OCI-LY3 (cell line): ENCODE data around the gene PLD4.
A peak's percentile ranks its signal among the peaks of the same experiment; 100 is the strongest.

ENCODE experiments used
- H2AFZ ChIP-seq: fragments of 200-600, 300-600 bp; shearing (Covaris generic); 2 replicates; pipeline ENCODE4 v1.6.0; 2014; ENCODE audit warnings: antibody characterized with exemption, low read depth, low read length
- H3K27ac ChIP-seq: fragments of 200-600, 300-600 bp; sonication (generic); 2 replicates; pipeline ENCODE4 v1.5.1; 2014; ENCODE audit warnings: mild to moderate bottlenecking, low read length, moderate library complexity, mixed read lengths
- H3K27me3 ChIP-seq: fragments of 200-600, 300-600 bp; sonication (generic); 2 replicates; pipeline ENCODE4 v1.6.1; 2014; ENCODE audit warnings: low read depth, low read length, mixed read lengths
- H3K36me3 ChIP-seq: fragments of 200-600, 300-600 bp; sonication (generic); replicated peaks from 2 replicates; pipeline ENCODE3; 2014; ENCODE audit warnings: low read depth, low read length, mixed read lengths
- H3K4me1 ChIP-seq: fragments of 300-600, 200-600 bp; sonication (generic); 2 replicates; pipeline ENCODE4 v1.6.1; 2014; ENCODE audit warnings: low read length, mixed read lengths
- H3K4me2 ChIP-seq: fragments of 200-600, 300-600 bp; sonication (generic); 2 replicates; pipeline ENCODE4 v1.6.1; 2014; ENCODE audit warnings: low read length, mixed read lengths
- H3K4me3 ChIP-seq: fragments of 300-600, 200-600 bp; sonication (generic); 2 replicates; pipeline ENCODE4 v1.5.1; 2014; ENCODE audit warnings: antibody characterized with exemption, mild to moderate bottlenecking, low read length, moderate library complexity
- H3K79me2 ChIP-seq: fragments of 300-600, 200-600 bp; shearing (Covaris generic); 2 replicates; pipeline ENCODE4 v1.6.1; 2014; ENCODE audit warnings: mild to moderate bottlenecking, low read length, mixed read lengths
- H3K9ac ChIP-seq: fragments of 300-600, 200-600 bp; shearing (Covaris generic); 2 replicates; pipeline ENCODE4 v1.6.0; 2014; ENCODE audit warnings: mild to moderate bottlenecking, low read length, moderate library complexity
- H3K9me3 ChIP-seq: fragments of 200-600, 300-600 bp; shearing (Covaris generic); 2 replicates; pipeline ENCODE4 v1.6.1; 2014; ENCODE audit warnings: low read length, mixed read lengths; ENCODE audit not compliant: insufficient read depth
- H4K20me1 ChIP-seq: fragments of 200-600, 300-600 bp; sonication (generic); 2 replicates; pipeline ENCODE4 v1.6.1; 2016; ENCODE audit warnings: low read length, mixed read lengths; ENCODE audit not compliant: insufficient read depth
- CTCF ChIP-seq: fragments of 200-600, 300-600 bp; sonication (generic); IDR thresholded peaks from 2 replicates; pipeline ENCODE4 v1.5.1; 2014; ENCODE audit warnings: antibody characterized with exemption, low read length, low read depth
- EZH2phosphoT487 ChIP-seq: fragments of 200-600 bp; shearing (Covaris generic); IDR thresholded peaks from 2 replicates; pipeline ENCODE4 v1.6.1; 2018; ENCODE audit warnings: antibody characterized with exemption, mixed run types, low read depth

Gene PLD4

GRCh38 chr14:104938436-104938835 lies 13.8 kb downstream of the PLD4 start:
- Histone ChIP-seq H2AFZ (no peak overlapping the region), H4K20me1 (0 out of 2 replicates have a peak, but pooled peaks cover 4% of the 10 kb centered on the region), H3K27me3 (peaks cover 43% of the 10 kb centered on the region), H3K4me3 (no peak overlapping the region), H3K9ac (no peak overlapping the region), H3K79me2 (no peaks in the 10 kb centered on the region), H3K9me3 (no peaks in the 10 kb centered on the region), H3K4me2 (no peak overlapping the region), H3K36me3 (no peaks in the 10 kb centered on the region), H3K4me1 (0 out of 2 replicates have a peak, but pooled peaks cover 6% of the 10 kb centered on the region), H3K27ac (no peak overlapping the region)
- TF ChIP-seq EZH2phosphoT487 (no peak), CTCF (no peak)

- H3K4me2 ChIP-seq, result no peak overlapping the region
- no peak overlapping the region for H3K9ac ChIP-seq
- H4K20me1 ChIP-seq, result 0 out of 2 replicates have a peak, but pooled peaks cover 4% of the 10 kb centered on the region
- no peak overlapping the region for H3K4me3 ChIP-seq
- no peaks in the 10 kb centered on the region for H3K36me3 ChIP-seq
- H3K27me3 ChIP-seq, result peaks cover 43% of the 10 kb centered on the region
- no peak overlapping the region for H3K27ac ChIP-seq
- H3K9me3 ChIP-seq, result no peaks in the 10 kb centered on the region
- H3K4me1 ChIP-seq, result 0 out of 2 replicates have a peak, but pooled peaks cover 6% of the 10 kb centered on the region
- H3K79me2 ChIP-seq, result no peaks in the 10 kb centered on the region
- no peak for TF ChIP-seq CTCF
- TF ChIP-seq EZH2phosphoT487, result no peak
- H2AFZ ChIP-seq, result no peak overlapping the region
Observed at GRCh38 chr14:104938960-104939359, 14.3 kb downstream of the PLD4 start.

DNA sequence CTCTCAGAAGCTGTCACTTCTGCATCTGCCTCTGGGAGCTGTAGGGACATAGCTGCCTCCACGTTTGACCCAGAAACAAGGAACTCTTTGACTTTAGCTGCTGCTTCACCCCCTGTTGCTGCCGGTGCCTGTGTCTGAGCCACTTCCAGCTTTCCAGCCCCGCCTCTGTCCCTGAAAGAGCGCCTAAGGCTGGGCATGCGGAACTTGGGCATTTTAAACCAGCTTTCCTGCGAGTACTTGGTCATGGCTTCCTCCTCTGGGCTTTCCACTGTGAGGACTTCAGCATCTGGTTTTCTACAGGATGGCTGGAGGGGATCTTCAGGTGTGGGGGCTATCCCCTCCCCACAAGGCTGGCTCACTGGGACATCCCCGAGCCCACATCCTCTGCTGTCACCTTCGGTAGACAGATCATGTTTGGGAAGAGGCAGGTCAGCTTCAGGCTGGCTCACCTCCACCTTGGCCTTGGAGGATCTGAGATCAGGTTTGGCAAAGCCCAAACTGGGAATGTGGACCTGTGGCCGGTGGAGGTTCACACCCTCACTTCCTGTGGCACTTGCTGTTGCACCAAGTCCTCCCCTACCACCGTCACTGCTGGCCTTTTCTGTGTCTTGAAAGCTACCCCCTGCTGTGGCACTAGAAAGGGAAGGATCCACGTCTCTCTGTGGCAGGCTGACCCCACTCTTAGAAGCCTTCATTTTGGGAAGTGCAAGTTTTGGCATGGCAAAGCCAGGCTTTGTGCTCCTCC lies 15.2 kb downstream of the PLD4 start:
- H3K79me2 ChIP-seq, result no peaks in the 10 kb centered on the region
- H3K9me3 ChIP-seq, result no peaks in the 10 kb centered on the region
- peaks cover 43% of the 10 kb centered on the region for H3K27me3 ChIP-seq
- no peak overlapping the region for H3K27ac ChIP-seq
- no peak overlapping the region for H3K9ac ChIP-seq
- H3K4me2 ChIP-seq, result no peak overlapping the region
- H3K4me3 ChIP-seq, result no peak overlapping the region
- H3K4me1 ChIP-seq, result 0 out of 2 replicates have a peak, but pooled peaks cover 6% of the 10 kb centered on the region
- H2AFZ ChIP-seq, result no peak overlapping the region
- H4K20me1 ChIP-seq, result 0 out of 2 replicates have a peak, but pooled peaks cover 2% of the 10 kb centered on the region
- TF ChIP-seq CTCF, result no peak
- no peaks in the 10 kb centered on the region for H3K36me3 ChIP-seq

GRCh38 chr14:104940526-104941150 lies 16.0 kb downstream of the PLD4 start:
- H3K36me3 ChIP-seq, result no peaks in the 10 kb centered on the region
- H3K27me3 ChIP-seq, result peaks cover 43% of the 10 kb centered on the region
- TF ChIP-seq EZH2phosphoT487 (no peak), CTCF (peak; percentile 19)
- no peaks in the 10 kb centered on the region for H3K79me2 ChIP-seq
- no peak overlapping the region for H3K27ac ChIP-seq
- no peak overlapping the region for H3K4me2 ChIP-seq
- no peak overlapping the region for H3K9ac ChIP-seq
- no peaks in the 10 kb centered on the region for H3K9me3 ChIP-seq
- no peak overlapping the region for H2AFZ ChIP-seq
- no peak overlapping the region for H3K4me3 ChIP-seq
- no peaks in the 10 kb centered on the region for H4K20me1 ChIP-seq
- H3K4me1 ChIP-seq, result 0 out of 2 replicates have a peak, but pooled peaks cover 5% of the 10 kb centered on the region
